HepG2 (cell line): ENCODE data around the gene DOLK. TPM values are rescaled to one million over a fixed set of nuclear protein-coding genes. Genes with fewer than 3 reads are reported as not detected.

Source experiments
- ARHGAP35 ChIP-seq: sonication (generic); formaldehyde crosslinking; IDR thresholded peaks from 2 replicates; pipeline ENCODE4 v1.9.0; 2022; ENCODE audit warnings: mild to moderate bottlenecking, inconsistent platforms, moderate library complexity, missing genetic modification reagents, borderline replicate concordance
- CREM ChIP-seq, 2 experiments: sonication (generic) in 1 of 2; formaldehyde crosslinking in 1 of 2; IDR thresholded peaks; 2 replicates each; pipeline versions ENCODE4 v1.4.0 to v1.6.1; 2016 to 2020; ENCODE audit warnings: antibody characterized with exemption in 1 of 2, mild to moderate bottlenecking in 1 of 2, missing genetic modification reagents in 1 of 2
- GATA4 ChIP-seq: sonication (generic); IDR thresholded peaks from 2 replicates; pipeline ENCODE4 v1.6.1; 2016; ENCODE audit warnings: antibody characterized with exemption, low read depth, borderline replicate concordance
- HDAC1 ChIP-seq: sonication (generic); formaldehyde crosslinking; IDR thresholded peaks from 2 replicates; pipeline ENCODE4 v1.5.1; 2020; ENCODE audit warnings: mild to moderate bottlenecking, missing genetic modification reagents
- HNRNPH1 ChIP-seq: fragments of 200-400 bp; formaldehyde crosslinking; optimal IDR thresholded peaks from 2 replicates; pipeline ENCODE3; 2017; ENCODE audit warnings: mild to moderate bottlenecking, low read depth, low read length
- JDP2 ChIP-seq: sonication (generic); formaldehyde crosslinking; IDR thresholded peaks from 2 replicates; pipeline ENCODE4 v1.8.1; 2022; ENCODE audit warnings: missing genetic modification reagents, borderline replicate concordance
- NCOA1 ChIP-seq: sonication (generic); formaldehyde crosslinking; IDR thresholded peaks from 2 replicates; pipeline ENCODE4 v1.9.0; 2021; ENCODE audit warnings: missing genetic modification reagents
- PHF8 ChIP-seq: sonication (generic); formaldehyde crosslinking; IDR thresholded peaks from 2 replicates; pipeline ENCODE4 v1.5.0; 2020; ENCODE audit warnings: missing genetic modification reagents
- SCMH1 ChIP-seq: sonication (generic); formaldehyde crosslinking; IDR thresholded peaks from 2 replicates; pipeline ENCODE4 v1.9.0; 2021; ENCODE audit warnings: missing genetic modification reagents, mild to moderate bottlenecking, borderline replicate concordance
- SMYD3 ChIP-seq: sonication (generic); formaldehyde crosslinking; IDR thresholded peaks from 2 replicates; pipeline ENCODE4 v1.8.1; 2023; ENCODE audit warnings: mild to moderate bottlenecking, missing genetic modification reagents
- SNAPC2 ChIP-seq: sonication (generic); formaldehyde crosslinking; IDR thresholded peaks from 2 replicates; pipeline ENCODE4 v1.8.1; 2022; ENCODE audit warnings: mild to moderate bottlenecking, missing genetic modification reagents
- TMF1 ChIP-seq: sonication (generic); formaldehyde crosslinking; IDR thresholded peaks from 2 replicates; pipeline ENCODE4 v1.8.1; 2022; ENCODE audit warnings: low read depth, missing genetic modification reagents
- YY1 ChIP-seq: IDR thresholded peaks from 2 replicates; pipeline ENCODE4 v1.6.1; 2011; ENCODE audit warnings: low read length, low read depth, moderate library complexity, mild to moderate bottlenecking; ENCODE audit not compliant: insufficient read depth, insufficient replicate concordance
- ZNF138 ChIP-seq: sonication (generic); formaldehyde crosslinking; IDR thresholded peaks from 2 replicates; pipeline ENCODE4 v1.5.0; 2020; ENCODE audit warnings: mild to moderate bottlenecking, low read depth, missing genetic modification reagents
- ZNF30 ChIP-seq: sonication (generic); formaldehyde crosslinking; IDR thresholded peaks from 2 replicates; pipeline ENCODE4 v1.5.0; 2020; ENCODE audit warnings: mild to moderate bottlenecking, missing genetic modification reagents
- ZNF326 ChIP-seq: sonication (generic); formaldehyde crosslinking; IDR thresholded peaks from 2 replicates; pipeline ENCODE4 v1.4.0; 2020; ENCODE audit warnings: missing genetic modification reagents, borderline replicate concordance
- ZNF431 ChIP-seq: sonication (generic); formaldehyde crosslinking; IDR thresholded peaks from 2 replicates; pipeline ENCODE4 v1.9.0; 2022; ENCODE audit warnings: missing genetic modification reagents, low read depth, mild to moderate bottlenecking, borderline replicate concordance
- ZNF484 ChIP-seq: sonication (generic); formaldehyde crosslinking; IDR thresholded peaks from 2 replicates; pipeline ENCODE4 v1.5.1; 2020; ENCODE audit warnings: mild to moderate bottlenecking, low read depth, missing genetic modification reagents, borderline replicate concordance
- ZNF614 ChIP-seq: IDR thresholded peaks from 2 replicates; pipeline ENCODE4 v1.6.1; 2018; ENCODE audit warnings: missing biosample characterization, missing genetic modification reagents, inconsistent platforms, borderline replicate concordance
- ZSCAN22 ChIP-seq: sonication (generic); formaldehyde crosslinking; IDR thresholded peaks from 2 replicates; pipeline ENCODE4 v1.4.0; 2020; ENCODE audit warnings: mild to moderate bottlenecking, missing genetic modification reagents
- ZSCAN29 ChIP-seq: sonication (generic); formaldehyde crosslinking; conservative IDR thresholded peaks from 2 replicates; pipeline ENCODE4 v1.4.0; 2020; ENCODE audit warnings: mild to moderate bottlenecking, missing genetic modification reagents
- polyA plus RNA-seq, 8 experiments: library from polyadenylated mRNA; depleted of rRNA in 3 of 8; stranded (reverse) in 7 of 8; unstranded in 1 of 8; fragments of >200 nt; fragmentation: Illumina TruSeq in 4 of 8; extraction: Trizol in 4 of 8; gene quantifications; 2 replicates each; pipeline versions ENCODE4 v1.2.1 to v1.2.3, GENCODE V29; 2011 to 2016; ENCODE audit warnings: low read depth in 4 of 8, missing spikeins in 1 of 8, mixed read lengths in 1 of 8; ENCODE audit not compliant: insufficient read depth in 1 of 8
- total RNA-seq, 5 experiments: library from RNA; depleted of rRNA; stranded (reverse); fragments of >200 nt; fragmentation: Illumina TruSeq; extraction: Trizol; gene quantifications; 2 replicates each; pipeline ENCODE4 v1.2.3, GENCODE V29; 2016; ENCODE audit warnings: low read depth in 1 of 5
- TF ChIP-seq, protein P1 (sequence below): sonication (generic); formaldehyde crosslinking; conservative IDR thresholded peaks from 2 replicates; pipeline ENCODE4 v1.8.0; 2022; ENCODE audit warnings: low read depth, missing genetic modification reagents
- TF ChIP-seq, protein P2 (sequence below): IDR thresholded peaks from 2 replicates; pipeline ENCODE4 v1.6.1; 2012; ENCODE audit warnings: low read length, improper control_type of control experiment

DOLK gene
- total and polyA plus RNA-seq, 2 of the 13 experiments (the other 11 are each of a cell fraction or from before 2014, with no cell fraction given): 15.4 to 18.7 TPM

DNA sequence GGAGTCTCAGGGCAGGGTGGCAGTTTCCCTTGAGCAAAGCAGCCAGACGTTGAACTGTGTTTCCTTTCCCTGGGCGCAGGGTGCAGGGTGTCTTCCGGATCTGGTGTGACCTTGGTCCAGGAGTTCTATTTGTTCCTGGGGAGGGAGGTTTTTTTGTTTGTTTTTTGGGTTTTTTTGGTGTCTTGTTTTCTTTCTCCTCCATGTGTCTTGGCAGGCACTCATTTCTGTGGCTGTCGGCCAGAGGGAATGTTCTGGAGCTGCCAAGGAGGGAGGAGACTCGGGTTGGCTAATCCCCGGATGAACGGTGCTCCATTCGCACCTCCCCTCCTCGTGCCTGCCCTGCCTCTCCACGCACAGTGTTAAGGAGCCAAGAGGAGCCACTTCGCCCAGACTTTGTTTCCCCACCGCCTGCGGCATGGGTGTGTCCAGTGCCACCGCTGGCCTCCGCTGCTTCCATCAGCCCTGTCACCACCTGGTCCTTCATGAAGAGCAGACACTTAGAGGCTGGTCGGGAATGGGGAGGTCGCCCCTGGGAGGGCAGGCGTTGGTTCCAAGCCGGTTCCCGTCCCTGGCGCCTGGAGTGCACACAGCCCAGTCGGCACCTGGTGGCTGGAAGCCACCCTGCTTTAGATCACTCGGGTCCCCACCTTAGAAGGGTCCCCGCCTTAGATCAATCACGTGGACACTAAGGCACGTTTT lies 30.1 kb downstream of the DOLK start (continued):
- TF ChIP-seq, protein P1, sequence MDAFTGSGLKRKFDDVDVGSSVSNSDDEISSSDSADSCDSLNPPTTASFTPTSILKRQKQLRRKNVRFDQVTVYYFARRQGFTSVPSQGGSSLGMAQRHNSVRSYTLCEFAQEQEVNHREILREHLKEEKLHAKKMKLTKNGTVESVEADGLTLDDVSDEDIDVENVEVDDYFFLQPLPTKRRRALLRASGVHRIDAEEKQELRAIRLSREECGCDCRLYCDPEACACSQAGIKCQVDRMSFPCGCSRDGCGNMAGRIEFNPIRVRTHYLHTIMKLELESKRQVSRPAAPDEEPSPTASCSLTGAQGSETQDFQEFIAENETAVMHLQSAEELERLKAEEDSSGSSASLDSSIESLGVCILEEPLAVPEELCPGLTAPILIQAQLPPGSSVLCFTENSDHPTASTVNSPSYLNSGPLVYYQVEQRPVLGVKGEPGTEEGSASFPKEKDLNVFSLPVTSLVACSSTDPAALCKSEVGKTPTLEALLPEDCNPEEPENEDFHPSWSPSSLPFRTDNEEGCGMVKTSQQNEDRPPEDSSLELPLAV (CRISPR knock-in tag): no peak
- TF ChIP-seq TMF1 (CRISPR knock-in tag) (no peak; the same call in 1 of the 2 replicates), ZNF484 (CRISPR knock-in tag) (no peak), SCMH1 (CRISPR knock-in tag) (no peak), ZNF614 (CRISPR knock-in tag) (no peak), CREM (IDR thresholded peaks at IDR 0.05) (peak; percentile 54; the same call in 1 of the 2 replicates), CREM (CRISPR knock-in tag; IDR thresholded peaks at IDR 0.05) (no peak), SNAPC2 (0 out of 2 replicates have a peak, but pooled peaks have one; percentile 69), GATA4 (no peak), HDAC1 (CRISPR knock-in tag) (peak; percentile 45; the same call in 1 of the 2 replicates), YY1 (no peak), PHF8 (CRISPR knock-in tag) (no peak), ZSCAN22 (no peak), ZNF138 (CRISPR knock-in tag) (no peak), JDP2 (no peak), ZSCAN29 (CRISPR knock-in tag) (peak; percentile 87; the same call in 1 of the 2 replicates), ZNF30 (no peak), ZNF431 (CRISPR knock-in tag) (peak; percentile 32; the same call in 1 of the 2 replicates), NCOA1 (CRISPR knock-in tag) (no peak), ZNF326 (CRISPR knock-in tag) (no peak), ARHGAP35 (CRISPR knock-in tag) (no peak), SMYD3 (no peak), HNRNPH1 (no peak)
- TF ChIP-seq, protein P2, sequence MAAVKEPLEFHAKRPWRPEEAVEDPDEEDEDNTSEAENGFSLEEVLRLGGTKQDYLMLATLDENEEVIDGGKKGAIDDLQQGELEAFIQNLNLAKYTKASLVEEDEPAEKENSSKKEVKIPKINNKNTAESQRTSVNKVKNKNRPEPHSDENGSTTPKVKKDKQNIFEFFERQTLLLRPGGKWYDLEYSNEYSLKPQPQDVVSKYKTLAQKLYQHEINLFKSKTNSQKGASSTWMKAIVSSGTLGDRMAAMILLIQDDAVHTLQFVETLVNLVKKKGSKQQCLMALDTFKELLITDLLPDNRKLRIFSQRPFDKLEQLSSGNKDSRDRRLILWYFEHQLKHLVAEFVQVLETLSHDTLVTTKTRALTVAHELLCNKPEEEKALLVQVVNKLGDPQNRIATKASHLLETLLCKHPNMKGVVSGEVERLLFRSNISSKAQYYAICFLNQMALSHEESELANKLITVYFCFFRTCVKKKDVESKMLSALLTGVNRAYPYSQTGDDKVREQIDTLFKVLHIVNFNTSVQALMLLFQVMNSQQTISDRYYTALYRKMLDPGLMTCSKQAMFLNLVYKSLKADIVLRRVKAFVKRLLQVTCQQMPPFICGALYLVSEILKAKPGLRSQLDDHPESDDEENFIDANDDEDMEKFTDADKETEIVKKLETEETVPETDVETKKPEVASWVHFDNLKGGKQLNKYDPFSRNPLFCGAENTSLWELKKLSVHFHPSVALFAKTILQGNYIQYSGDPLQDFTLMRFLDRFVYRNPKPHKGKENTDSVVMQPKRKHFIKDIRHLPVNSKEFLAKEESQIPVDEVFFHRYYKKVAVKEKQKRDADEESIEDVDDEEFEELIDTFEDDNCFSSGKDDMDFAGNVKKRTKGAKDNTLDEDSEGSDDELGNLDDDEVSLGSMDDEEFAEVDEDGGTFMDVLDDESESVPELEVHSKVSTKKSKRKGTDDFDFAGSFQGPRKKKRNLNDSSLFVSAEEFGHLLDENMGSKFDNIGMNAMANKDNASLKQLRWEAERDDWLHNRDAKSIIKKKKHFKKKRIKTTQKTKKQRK: no peak
